Kidney (tissue), 14 donors: ENCODE data around the gene CATSPERE. TPM values are rescaled to one million over a fixed set of nuclear protein-coding genes. Genes with fewer than 3 reads are reported as not detected.
A peak's percentile ranks its signal among the peaks of the same experiment; 100 is the strongest.

Experiments used
- DNase-seq, 5 donors: peaks; one replicate each; pipeline ENCODE4 v3.0.0-alpha.2; 2013 to 2020
- FAIRE-seq: peaks from 2 replicates; lab custom pipeline; 2012; peaks lifted over from hg19 to GRCh38; lab: Jason Lieb, UNC
- H3K27ac ChIP-seq, 2 donors: one replicate each; pipeline ENCODE4 v1.7.0; 2013; ENCODE audit warnings: low read depth in 2 of 2, low read length in 2 of 2, inconsistent platforms in 1 of 2
- H3K27me3 ChIP-seq: one replicate; pipeline ENCODE4 v1.7.1; 2013; ENCODE audit warnings: low read length, inconsistent platforms; ENCODE audit not compliant: control insufficient read depth, insufficient read depth
- H3K36me3 ChIP-seq, 3 donors: one replicate each; pipeline versions ENCODE4 v1.7.0 to v1.7.1; 2013; ENCODE audit warnings: low read length in 3 of 3, control low read depth in 1 of 3, inconsistent platforms in 1 of 3; ENCODE audit not compliant: insufficient read depth in 3 of 3, control insufficient read depth in 2 of 3
- H3K4me1 ChIP-seq, 3 donors: one replicate each; pipeline versions ENCODE4 v1.7.0 to v1.7.1; 2013; ENCODE audit warnings: low read length in 3 of 3, inconsistent platforms in 1 of 3, low read depth in 1 of 3; ENCODE audit not compliant: control insufficient read depth in 2 of 3, insufficient read depth in 2 of 3
- H3K4me3 ChIP-seq, 3 donors: one replicate each; pipeline versions ENCODE4 v1.7.0 to v1.8.1; 2013; ENCODE audit warnings: low read length in 3 of 3, control low read depth in 1 of 3, inconsistent platforms in 1 of 3
- H3K9ac ChIP-seq, 3 donors: one replicate each; pipeline versions ENCODE4 v1.7.0 to v1.7.1; 2013; ENCODE audit warnings: low read length in 3 of 3, control low read depth in 1 of 3, inconsistent platforms in 1 of 3
- H3K9me3 ChIP-seq, 3 donors: one replicate each; pipeline versions ENCODE4 v1.7.0 to v1.7.1; 2013; ENCODE audit warnings: low read length in 3 of 3, control low read depth in 1 of 3, inconsistent platforms in 1 of 3; ENCODE audit not compliant: control insufficient read depth in 2 of 3, insufficient read depth in 1 of 3
- intact Hi-C: fragments of 100-400 bp; cut with DNase I; formaldehyde crosslinking; loops from one replicate; pipeline ENCODE4 v1.11.1; 2022
- polyA plus RNA-seq: library from polyadenylated mRNA; stranded (reverse); fragments of 350-450 nt; fragmentation: Illumina TruSeq; extraction: RNeasy Lipid Tissue Mini Kit (QIAGEN cat#74804); gene quantifications from one replicate; pipeline ENCODE4 v1.2.3, GENCODE V29; 2014; ENCODE audit warnings: low read depth, low replicate concordance; ENCODE audit not compliant: insufficient read depth
- total RNA-seq: library from RNA; stranded (reverse); fragmentation: NEBNext Ultra II Directional; extraction: Animal tissue kit (Norgen Biotek cat#: 25700); gene quantifications from one replicate; pipeline ENCODE4 v1.2.1, GENCODE V29; 2021
- TF ChIP-seq, protein P1 (sequence below): IDR thresholded peaks from 3 replicates; pipeline ENCODE4 v1.5.1; 2012; ENCODE audit warnings: mild to moderate bottlenecking, moderate library complexity, borderline replicate concordance; ENCODE audit not compliant: insufficient read depth; ENCODE audit errors: extremely low read depth
- donor health status: control.
- donor health status: control.
- donor health status: control.
- donor health status: control.
- donor health status: control.
- donor health status: DM: yes; HTN: yes; CAD: no.
- donor health status: Normal renal cell carcinoma (clear cell type).

Gene CATSPERE
- total and polyA plus RNA-seq, 2 donors from 2014 or later, result 0.73 to 2.5 TPM

DNA sequence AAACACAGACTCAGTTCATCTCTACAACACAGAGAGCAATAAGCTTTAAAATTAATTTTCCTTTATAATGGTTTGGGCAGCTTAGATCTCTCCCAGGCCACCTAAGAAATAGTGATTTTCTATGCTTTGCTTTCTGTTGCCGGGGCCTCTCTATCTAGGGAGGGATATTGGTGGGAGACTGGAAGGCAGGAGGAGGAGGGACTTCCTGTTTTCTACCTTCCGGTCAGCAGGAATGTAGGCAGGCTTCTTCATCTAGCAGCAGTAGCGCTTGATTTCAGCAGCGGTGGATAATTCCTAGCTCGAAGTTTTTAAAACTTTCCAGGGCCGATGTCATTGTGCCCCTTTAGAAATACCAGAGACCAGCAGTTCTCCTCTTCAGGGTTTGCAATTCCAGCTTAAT is 186.7 kb downstream of the CATSPERE start:
- Histone ChIP-seq H3K4me1 (peaks cover 0 to 4% (median 0%) of the 10 kb centered on the region in 3 donors), H3K27me3 (no peaks in the 10 kb centered on the region), H3K27ac (no peak overlapping the region), H3K36me3 (no peaks in the 10 kb centered on the region), H3K4me3 (no peak overlapping the region), H3K9ac (no peak overlapping the region), H3K9me3 (no peaks in the 10 kb centered on the region)
- DNase-seq (no peak), FAIRE-seq (no peak)
- TF ChIP-seq, protein P1, sequence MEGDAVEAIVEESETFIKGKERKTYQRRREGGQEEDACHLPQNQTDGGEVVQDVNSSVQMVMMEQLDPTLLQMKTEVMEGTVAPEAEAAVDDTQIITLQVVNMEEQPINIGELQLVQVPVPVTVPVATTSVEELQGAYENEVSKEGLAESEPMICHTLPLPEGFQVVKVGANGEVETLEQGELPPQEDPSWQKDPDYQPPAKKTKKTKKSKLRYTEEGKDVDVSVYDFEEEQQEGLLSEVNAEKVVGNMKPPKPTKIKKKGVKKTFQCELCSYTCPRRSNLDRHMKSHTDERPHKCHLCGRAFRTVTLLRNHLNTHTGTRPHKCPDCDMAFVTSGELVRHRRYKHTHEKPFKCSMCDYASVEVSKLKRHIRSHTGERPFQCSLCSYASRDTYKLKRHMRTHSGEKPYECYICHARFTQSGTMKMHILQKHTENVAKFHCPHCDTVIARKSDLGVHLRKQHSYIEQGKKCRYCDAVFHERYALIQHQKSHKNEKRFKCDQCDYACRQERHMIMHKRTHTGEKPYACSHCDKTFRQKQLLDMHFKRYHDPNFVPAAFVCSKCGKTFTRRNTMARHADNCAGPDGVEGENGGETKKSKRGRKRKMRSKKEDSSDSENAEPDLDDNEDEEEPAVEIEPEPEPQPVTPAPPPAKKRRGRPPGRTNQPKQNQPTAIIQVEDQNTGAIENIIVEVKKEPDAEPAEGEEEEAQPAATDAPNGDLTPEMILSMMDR, result no peak
- intact Hi-C loops, result no loop called here

DNA sequence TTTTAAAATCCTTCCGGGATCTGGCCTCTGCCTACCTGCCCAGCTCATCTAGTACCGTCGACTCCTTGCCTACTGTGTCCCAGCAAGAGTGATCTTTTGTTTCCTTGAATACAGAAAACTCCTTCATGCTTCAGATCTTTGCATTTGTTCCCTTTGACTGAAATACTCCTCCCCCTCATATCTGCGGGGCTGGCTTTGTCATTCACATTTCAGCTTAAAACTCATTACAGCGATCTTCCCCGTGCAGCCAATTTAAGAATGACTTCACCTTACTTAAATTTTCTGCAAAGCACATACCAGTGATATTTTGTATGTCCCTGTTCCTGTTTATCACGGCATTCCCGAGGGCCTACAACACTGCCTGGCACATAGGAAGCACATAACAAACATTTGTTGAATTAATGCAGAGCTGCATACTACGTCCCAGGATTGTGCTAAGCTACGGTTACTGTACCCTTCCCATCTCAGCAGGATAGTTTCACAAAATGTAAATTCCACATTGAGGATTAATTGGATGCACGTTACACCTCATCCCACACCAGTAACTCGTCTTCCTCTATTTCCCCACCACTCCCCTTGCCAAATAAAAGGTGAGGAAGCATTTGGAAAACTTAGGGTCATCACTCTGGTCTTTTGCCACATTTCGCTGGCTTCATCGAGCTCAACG is 191.0 kb downstream of the CATSPERE start:
- no peaks in the 10 kb centered on the region for H3K27me3 ChIP-seq
- peak overlapping the region in 1 of 2 donors; percentile 70 for H3K27ac ChIP-seq
- no peak for DNase-seq
- peak overlapping the region; percentile 23 to 95 (median 47) for H3K9ac ChIP-seq
- H3K4me3 ChIP-seq, result peak overlapping the region; percentile 68 to 96 (median 71)
- intact Hi-C loops, result no loop called here
- H3K36me3 ChIP-seq, result peaks cover 0 to 2% (median 0%) of the 10 kb centered on the region in 3 donors
- no peak for FAIRE-seq
- peaks cover 0 to 13% (median 9%) of the 10 kb centered on the region in 3 donors for H3K4me1 ChIP-seq
- TF ChIP-seq, protein P1, result no peak
- H3K9me3 ChIP-seq, result no peaks in the 10 kb centered on the region

DNA sequence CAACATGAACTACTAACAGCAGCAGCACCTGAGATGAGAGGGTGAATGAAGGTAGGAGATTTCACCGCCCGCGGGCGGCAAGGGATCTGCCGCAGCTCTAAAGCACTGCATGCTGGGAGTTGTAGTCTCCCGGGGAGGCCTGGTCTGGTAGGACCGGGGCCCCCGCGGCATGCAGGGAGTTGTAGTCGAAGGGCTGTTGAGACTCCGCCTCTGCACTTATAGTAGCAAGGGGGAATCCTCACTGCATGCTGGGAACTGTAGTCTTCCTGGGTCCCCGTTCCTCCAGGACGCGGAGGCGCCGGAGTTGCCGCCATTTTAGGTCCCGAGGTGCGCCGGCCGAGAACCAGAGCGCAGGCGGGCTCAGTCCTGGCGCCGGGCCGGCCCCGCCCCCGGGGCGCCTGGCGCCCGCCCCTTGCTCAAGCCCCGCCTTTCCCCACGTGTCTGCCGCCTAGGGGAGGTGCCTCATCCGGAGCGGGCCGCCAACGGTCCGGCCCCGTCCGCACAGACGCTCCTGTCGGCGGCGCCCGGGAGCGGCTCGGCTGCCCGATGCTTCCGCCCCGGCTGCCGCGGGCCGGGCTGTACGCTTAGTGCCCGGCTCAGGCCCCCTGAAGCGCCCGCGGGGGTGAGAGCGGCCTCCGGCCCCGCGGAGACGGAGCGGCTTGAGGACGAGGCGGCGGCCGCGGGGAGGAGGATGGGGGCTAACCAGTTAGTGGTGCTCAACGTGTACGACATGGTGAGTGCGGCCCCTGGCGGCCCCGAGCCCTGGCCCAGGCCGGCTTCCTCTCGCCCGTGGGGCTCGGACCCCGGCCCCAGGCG is 191.8 kb downstream of the CATSPERE start, which contains the start of gene DESI2:
Gene DESI2 (plus strand): TSS at position 504 of the 816 bp plus-strand sequence. CDS start 188 bp downstream, at position 692.
- FAIRE-seq (peak; percentile 47), DNase-seq (peak; percentile 99 to 100 (median 99))
- peaks cover 0 to 4% (median 0%) of the 10 kb centered on the region in 3 donors for H3K36me3 ChIP-seq
- peak within 1 kb of the TSS; percentile 79 to 86 for H3K27ac ChIP-seq
- peaks cover 0 to 13% (median 9%) of the 10 kb centered on the region in 3 donors for H3K4me1 ChIP-seq
- H3K27me3 ChIP-seq, result no peaks in the 10 kb centered on the region
- TF ChIP-seq, protein P1, result peak; percentile 22
- intact Hi-C loops, result no loop called here
- H3K9ac ChIP-seq, result peak within 1 kb of the TSS; percentile 66 to 95 (median 91)
- peak within 1 kb of the TSS; percentile 83 to 96 (median 90) for H3K4me3 ChIP-seq
- no peaks in the 10 kb centered on the region for H3K9me3 ChIP-seq
